Measurements from ENCODE around the gene ZNF536. TPM values are rescaled to one million over a fixed set of nuclear protein-coding genes. Genes with fewer than 3 reads are reported as not detected.

The ZNF536 gene
- total and polyA plus RNA-seq, 9 donors = 0.13 to 0.52 (median 0.28) TPM; not detected in 4

DNA sequence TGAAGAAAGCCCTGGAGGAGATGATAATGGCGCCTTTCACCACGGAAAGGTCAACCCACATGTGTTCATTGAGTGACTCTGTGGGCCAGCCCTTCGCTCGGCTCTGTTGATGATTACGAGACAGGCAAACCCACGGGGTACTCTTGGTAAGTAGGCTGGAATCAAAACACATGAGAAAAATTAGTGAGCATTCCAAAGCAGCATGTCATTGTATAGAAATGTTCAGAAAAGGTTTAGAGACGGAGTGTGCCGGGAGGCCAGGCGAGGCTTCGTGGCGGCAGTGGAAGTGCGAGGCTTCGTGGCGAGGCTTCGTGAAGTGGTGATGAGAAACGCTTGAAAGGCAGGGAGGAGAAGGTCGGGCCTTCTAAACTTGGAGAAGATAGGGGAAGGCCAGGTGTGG lies 144.3 kb downstream of the ZNF536 start:
- 91 to 94% (median 92%) methylated on average over 17 of the region's 17 CpGs for WGBS, 3 donors
- Histone ChIP-seq H3K9me3 (no peaks in the 10 kb centered on the region), H3K27ac (no peak overlapping the region), H3K27me3 (no peaks in the 10 kb centered on the region), H3K36me3 (no peaks in the 10 kb centered on the region), H3K4me3 (no peak overlapping the region), H3K4me1 (ENCODE audit: insufficient read depth) (no peaks in the 10 kb centered on the region)
- DNase-seq = no peak
- intact Hi-C loops (cut with DNase I) = no loop called here
- TF ChIP-seq, protein P1, sequence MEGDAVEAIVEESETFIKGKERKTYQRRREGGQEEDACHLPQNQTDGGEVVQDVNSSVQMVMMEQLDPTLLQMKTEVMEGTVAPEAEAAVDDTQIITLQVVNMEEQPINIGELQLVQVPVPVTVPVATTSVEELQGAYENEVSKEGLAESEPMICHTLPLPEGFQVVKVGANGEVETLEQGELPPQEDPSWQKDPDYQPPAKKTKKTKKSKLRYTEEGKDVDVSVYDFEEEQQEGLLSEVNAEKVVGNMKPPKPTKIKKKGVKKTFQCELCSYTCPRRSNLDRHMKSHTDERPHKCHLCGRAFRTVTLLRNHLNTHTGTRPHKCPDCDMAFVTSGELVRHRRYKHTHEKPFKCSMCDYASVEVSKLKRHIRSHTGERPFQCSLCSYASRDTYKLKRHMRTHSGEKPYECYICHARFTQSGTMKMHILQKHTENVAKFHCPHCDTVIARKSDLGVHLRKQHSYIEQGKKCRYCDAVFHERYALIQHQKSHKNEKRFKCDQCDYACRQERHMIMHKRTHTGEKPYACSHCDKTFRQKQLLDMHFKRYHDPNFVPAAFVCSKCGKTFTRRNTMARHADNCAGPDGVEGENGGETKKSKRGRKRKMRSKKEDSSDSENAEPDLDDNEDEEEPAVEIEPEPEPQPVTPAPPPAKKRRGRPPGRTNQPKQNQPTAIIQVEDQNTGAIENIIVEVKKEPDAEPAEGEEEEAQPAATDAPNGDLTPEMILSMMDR (IDR thresholded peaks at IDR 0.05) = no peak
- no peak for TF ChIP-seq EP300 (IDR thresholded peaks at IDR 0.05)
- TF ChIP-seq POLR2A (IDR thresholded peaks at IDR 0.05) = no peak

DNA sequence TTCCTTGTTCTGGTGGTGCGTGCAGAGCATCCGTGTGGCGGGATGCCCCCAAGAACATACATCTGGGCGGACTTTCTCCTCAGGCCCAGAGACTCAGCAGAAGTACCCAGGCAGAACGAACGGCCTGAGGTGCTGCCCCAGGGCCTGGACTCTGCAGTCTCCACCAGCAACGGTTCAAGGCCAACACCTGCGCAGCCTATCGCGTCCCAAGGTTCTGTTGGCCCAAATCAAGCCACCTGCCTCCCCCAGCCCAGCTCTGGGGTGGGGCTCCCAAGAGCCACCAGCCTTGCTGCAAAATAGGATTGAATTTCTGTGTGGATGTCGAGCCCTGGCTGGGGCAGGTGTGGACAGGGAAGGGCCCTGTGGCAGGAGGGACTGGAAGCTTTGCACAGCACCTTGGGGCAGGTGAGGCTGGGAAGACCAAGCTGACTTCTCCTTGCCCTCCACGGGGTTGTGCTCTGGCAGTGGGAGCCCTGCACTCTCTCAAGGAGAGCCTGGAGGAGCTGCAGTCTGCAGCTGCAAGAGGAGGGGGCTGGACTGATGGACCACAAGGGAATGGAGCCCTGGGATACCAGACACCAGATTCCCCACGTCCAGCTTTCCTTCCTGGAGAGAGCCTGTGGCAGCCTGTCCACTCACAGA lies 146.9 kb downstream of the ZNF536 start:
- WGBS, 3 donors = 58 to 77% (median 68%) methylated on average over 10 to 13 of the region's 13 CpGs
- DNase-seq = no peak
- H3K4me1 ChIP-seq (ENCODE audit: insufficient read depth) = no peaks in the 10 kb centered on the region
- no peaks in the 10 kb centered on the region for H3K27me3 ChIP-seq
- no peak overlapping the region for H3K4me3 ChIP-seq
- H3K27ac ChIP-seq = no peak overlapping the region
- intact Hi-C loops (cut with DNase I) = no loop called here
- no peaks in the 10 kb centered on the region for H3K9me3 ChIP-seq
- H3K36me3 ChIP-seq = no peaks in the 10 kb centered on the region
- no peak for TF ChIP-seq EP300 (IDR thresholded peaks at IDR 0.05)

DNA sequence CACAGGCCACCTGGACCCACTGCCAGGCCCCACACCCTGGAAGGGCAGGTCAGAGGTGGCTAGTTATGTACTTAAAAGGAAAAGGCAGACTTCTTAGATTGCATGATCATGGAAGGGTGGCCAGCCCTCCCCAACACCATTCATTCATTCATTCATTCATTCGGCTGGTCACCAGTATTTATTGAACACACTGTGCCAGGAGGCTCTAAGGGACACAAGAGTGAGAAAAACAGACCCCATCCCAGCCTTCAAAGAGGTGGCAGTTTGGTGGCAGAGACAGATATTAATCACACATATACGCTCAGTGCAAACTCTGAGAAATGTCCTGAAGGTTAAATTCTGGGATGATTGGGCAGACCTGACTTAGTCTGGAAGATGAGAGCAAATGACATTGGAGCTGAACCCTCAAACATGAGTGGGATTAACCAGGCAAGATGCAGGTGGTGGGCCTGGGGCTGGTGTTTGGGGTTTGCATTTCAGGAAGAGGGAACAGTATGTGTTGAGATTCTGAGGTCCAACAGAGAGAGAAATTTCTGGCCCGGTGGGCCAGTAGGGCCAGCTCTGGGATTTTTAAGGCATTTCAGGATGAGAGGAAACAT lies 147.5 kb downstream of the ZNF536 start:
- no peak for TF ChIP-seq EP300 (IDR thresholded peaks at IDR 0.05)
- TF ChIP-seq POLR2A (IDR thresholded peaks at IDR 0.05) = no peak
- TF ChIP-seq, protein P1 (IDR thresholded peaks at IDR 0.05) = no peak
- Histone ChIP-seq H3K4me1 (ENCODE audit: insufficient read depth) (no peaks in the 10 kb centered on the region), H3K27ac (no peak overlapping the region), H3K9me3 (no peaks in the 10 kb centered on the region), H3K36me3 (no peaks in the 10 kb centered on the region), H3K4me3 (no peak overlapping the region), H3K27me3 (no peaks in the 10 kb centered on the region)
- no peak for DNase-seq
- 80 to 92% (median 83%) methylated on average over 3 of the region's 3 CpGs for WGBS, 3 donors
- intact Hi-C loops (cut with DNase I) = no loop called here

DNA sequence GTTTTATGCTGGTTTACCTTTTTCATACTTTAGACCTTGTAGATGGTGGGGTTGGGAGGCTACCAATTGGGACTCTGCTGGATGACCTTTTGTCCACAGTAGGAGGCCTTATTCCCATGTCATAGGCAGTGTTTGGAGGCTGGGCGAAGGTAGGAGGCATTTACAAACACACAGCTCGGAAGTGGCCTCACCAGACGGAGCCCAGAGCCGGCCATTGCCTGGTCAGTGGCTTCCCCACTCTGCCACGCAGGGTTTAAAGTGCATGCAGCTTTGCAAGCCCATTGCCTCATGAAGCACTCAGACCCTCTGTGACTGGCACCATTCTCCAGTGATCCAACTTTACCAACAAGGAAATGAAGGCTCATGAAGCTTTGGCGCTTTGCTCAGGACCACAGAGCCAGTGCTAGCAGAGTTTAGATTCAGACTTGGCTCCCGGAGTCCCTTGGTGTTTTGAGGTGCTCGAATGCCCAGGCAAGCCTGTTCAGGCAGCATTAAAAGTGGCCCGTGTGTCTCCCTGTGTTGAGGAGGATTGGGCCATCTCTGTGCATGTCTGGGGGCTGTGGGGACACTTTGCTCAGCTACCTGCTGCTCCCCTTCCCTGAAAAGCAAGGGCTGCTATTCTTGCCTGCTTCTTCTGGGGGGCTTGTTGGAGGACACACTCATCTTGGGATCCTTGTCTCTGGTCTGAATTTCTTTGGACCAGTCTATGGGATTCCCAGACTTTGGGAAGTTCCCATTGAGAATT lies 148.7 kb downstream of the ZNF536 start:
- H3K4me3 ChIP-seq = no peak overlapping the region

More for the DNA sequence above, 148.7 kb downstream of the ZNF536 start:
- no peak for TF ChIP-seq POLR2A (IDR thresholded peaks at IDR 0.05)
- TF ChIP-seq, protein P1 (IDR thresholded peaks at IDR 0.05) = no peak
- TF ChIP-seq EP300 (IDR thresholded peaks at IDR 0.05) = no peak
- no peak for DNase-seq
- WGBS, 3 donors = 88 to 90% (median 89%) methylated on average over 9 of the region's 9 CpGs
- Histone ChIP-seq H3K27ac (no peak overlapping the region), H3K36me3 (no peaks in the 10 kb centered on the region), H3K9me3 (no peaks in the 10 kb centered on the region), H3K4me1 (ENCODE audit: insufficient read depth) (no peaks in the 10 kb centered on the region), H3K27me3 (no peaks in the 10 kb centered on the region)
- intact Hi-C loops (cut with DNase I) = no loop called here

All from ovary (tissue), 9 donors.